GM23338 (cell line): ENCODE measurements around the gene HACE1. TPM values are rescaled to one million over a fixed set of nuclear protein-coding genes. Genes with fewer than 3 reads are reported as not detected.

Experiments used
- ATAC-seq: fragments of 200-7000 bp; cut with Tn5 transposase; 3 replicates; pipeline ENCODE4 v1.9.1; 2020
- DNase-seq: peaks from one replicate; pipeline ENCODE4 v3.0.0-alpha.2; 2015; ENCODE audit warnings: low spot score
- H2AFZ ChIP-seq: fragments of 200-600 bp; sonication (generic); 2 replicates; pipeline ENCODE4 v1.8.0; 2016; ENCODE audit warnings: antibody characterized with exemption, mild to moderate bottlenecking, moderate library complexity
- H3F3A ChIP-seq: fragments of 200-600 bp; sonication (generic); replicated peaks from 2 replicates; pipeline ENCODE4 v1.8.0; 2017; ENCODE audit warnings: antibody characterized with exemption, mixed run types, low read depth
- H3K27ac ChIP-seq: fragments of 200-600 bp; sonication (generic); 2 replicates; pipeline ENCODE4 v1.6.1; 2016; ENCODE audit warnings: low read depth
- H3K27me3 ChIP-seq: fragments of 200-600 bp; sonication (generic); 2 replicates; pipeline ENCODE4 v1.8.0; 2016; ENCODE audit warnings: mild to moderate bottlenecking, mixed run types, moderate library complexity; ENCODE audit not compliant: insufficient read depth
- H3K36me3 ChIP-seq: fragments of 200-600 bp; sonication (generic); 2 replicates; pipeline ENCODE4 v1.8.0; 2016; ENCODE audit warnings: mild to moderate bottlenecking; ENCODE audit not compliant: insufficient read depth
- H3K4me1 ChIP-seq: fragments of 200-600 bp; sonication (generic); 2 replicates; pipeline ENCODE4 v1.8.0; 2016; ENCODE audit warnings: mild to moderate bottlenecking, moderate library complexity; ENCODE audit not compliant: insufficient read depth
- H3K4me2 ChIP-seq: fragments of 200-600 bp; sonication (generic); 2 replicates; pipeline ENCODE4 v1.7.1; 2017; ENCODE audit warnings: mixed run types
- H3K4me3 ChIP-seq: fragments of 200-600 bp; sonication (generic); 2 replicates; pipeline ENCODE4 v1.6.1; 2016; ENCODE audit warnings: mixed run types
- H3K79me2 ChIP-seq: fragments of 200-600 bp; sonication (generic); replicated peaks from 2 replicates; pipeline ENCODE4 v1.8.0; 2017; ENCODE audit warnings: mild to moderate bottlenecking; ENCODE audit not compliant: insufficient read depth
- H3K9me2 ChIP-seq: fragments of 200-600 bp; sonication (generic); 2 replicates; pipeline ENCODE4 v1.8.0; 2017; ENCODE audit not compliant: insufficient read depth
- H4K20me1 ChIP-seq: fragments of 200-600 bp; sonication (generic); replicated peaks from 2 replicates; pipeline ENCODE4 v1.8.0; 2017; ENCODE audit warnings: mild to moderate bottlenecking; ENCODE audit not compliant: insufficient read depth
- H3K27ac Mint-ChIP-seq: 2 replicates; pipeline ENCODE4 v1.8.0; 2020; ENCODE audit warnings: inconsistent platforms, mild to moderate bottlenecking, moderate library complexity, mixed read lengths
- H3K27me3 Mint-ChIP-seq: 3 replicates; pipeline ENCODE4 v1.8.0; 2022; ENCODE audit warnings: low read depth, mild to moderate bottlenecking, moderate library complexity, mixed read lengths, inconsistent platforms; ENCODE audit not compliant: insufficient read depth, poor library complexity
- H3K36me3 Mint-ChIP-seq: 3 replicates; pipeline ENCODE4 v1.8.0; 2021; ENCODE audit warnings: low read depth, mild to moderate bottlenecking, inconsistent platforms, moderate library complexity, mixed read lengths
- H3K4me1 Mint-ChIP-seq: 3 replicates; pipeline ENCODE4 v1.8.0; 2020; ENCODE audit warnings: mild to moderate bottlenecking, inconsistent platforms, mixed read lengths
- H3K4me3 Mint-ChIP-seq: 3 replicates; pipeline ENCODE4 v1.8.0; 2021; ENCODE audit warnings: moderate library complexity, mild to moderate bottlenecking, inconsistent platforms, mixed read lengths
- H3K9me3 Mint-ChIP-seq: 3 replicates; pipeline ENCODE4 v1.8.0; 2020; ENCODE audit warnings: moderate library complexity, mild to moderate bottlenecking, inconsistent platforms, mixed read lengths
- CREB1 ChIP-seq: fragments of 250-450 bp; sonication (Bioruptor Pico); IDR thresholded peaks from 2 replicates; pipeline ENCODE4 v1.5.0; 2020; ENCODE audit warnings: low read depth, mild to moderate bottlenecking, moderate library complexity
- ETS1 ChIP-seq: IDR thresholded peaks from 2 replicates; pipeline ENCODE4 v1.6.1; 2016; ENCODE audit warnings: antibody characterized with exemption
- EZH2 ChIP-seq: fragments of 200-600 bp; sonication (generic); IDR thresholded peaks from one replicate; pipeline ENCODE4 v1.8.0; 2017; ENCODE audit warnings: antibody characterized with exemption, mild to moderate bottlenecking, low read depth; ENCODE audit not compliant: unreplicated experiment
- NANOG ChIP-seq: IDR thresholded peaks from 2 replicates; pipeline ENCODE4 v1.6.1; 2016; ENCODE audit warnings: antibody characterized with exemption, borderline replicate concordance
- POLR2AphosphoS5 ChIP-seq: IDR thresholded peaks from 2 replicates; pipeline ENCODE4 v1.6.1; 2016; ENCODE audit warnings: antibody characterized with exemption, low read depth
- REST ChIP-seq: IDR thresholded peaks from one replicate; pipeline ENCODE4 v1.6.1; 2018; ENCODE audit warnings: antibody characterized with exemption; ENCODE audit not compliant: unreplicated experiment
- ZNF114 ChIP-seq: fragments of 250-450 bp; sonication (Bioruptor Pico); IDR thresholded peaks from 2 replicates; pipeline ENCODE4 v1.5.0; 2020; ENCODE audit warnings: mild to moderate bottlenecking, moderate library complexity
- ZNF331 ChIP-seq: fragments of 250-450 bp; sonication (Bioruptor Pico); IDR thresholded peaks from 2 replicates; pipeline ENCODE4 v1.5.0; 2020; ENCODE audit warnings: low read depth, mild to moderate bottlenecking, moderate library complexity
- ZNF462 ChIP-seq: fragments of 250-450 bp; sonication (Bioruptor Pico); IDR thresholded peaks from 2 replicates; pipeline ENCODE4 v1.5.0; 2020; ENCODE audit warnings: mild to moderate bottlenecking, moderate library complexity
- polyA plus RNA-seq: library from polyadenylated mRNA; unstranded; fragments of >200 nt; fragmentation: Nextera tagmentation; extraction: Ambion mirVana; gene quantifications from 2 replicates; pipeline ENCODE4 v1.2.1, GENCODE V29; 2016
- total RNA-seq: library from RNA; depleted of rRNA; stranded (reverse); fragments of >200 nt; shearing (Covaris generic); gene quantifications from 2 replicates; pipeline ENCODE4 v1.2.3, GENCODE V29; 2014

Gene HACE1
- total and polyA plus RNA-seq, 2 experiments from 2014 or later = 8.6 to 28.7 TPM

- TF ChIP-seq REST = no peak
- TF ChIP-seq ZNF462 (CRISPR knock-in tag) = no peak
Measured at GRCh38 chr6:104686550-104687175, 173.1 kb downstream of the HACE1 start (continued).

- no peak for DNase-seq
- H3K79me2 ChIP-seq = no peaks in the 10 kb centered on the region
- no peak for ATAC-seq
- no peak overlapping the region for H3K4me2 ChIP-seq
- H3K4me1 Mint-ChIP-seq = peaks cover 16% of the 10 kb centered on the region
- no peak overlapping the region for H2AFZ ChIP-seq
- H3K4me3 Mint-ChIP-seq = no peak overlapping the region
- H3K4me3 ChIP-seq = no peak overlapping the region
- no peak overlapping the region for H3K27ac Mint-ChIP-seq
- no peaks in the 10 kb centered on the region; the same call in 1 of the 2 replicates for H3K4me1 ChIP-seq
- H3K9me3 Mint-ChIP-seq = no peaks in the 10 kb centered on the region
- H3K27me3 Mint-ChIP-seq = no peaks in the 10 kb centered on the region
- no peaks in the 10 kb centered on the region for H3K36me3 Mint-ChIP-seq
- no peak overlapping the region for H3K27ac ChIP-seq
- H4K20me1 ChIP-seq = no peaks in the 10 kb centered on the region
- H3K27me3 ChIP-seq = no peaks in the 10 kb centered on the region
- no peaks in the 10 kb centered on the region for H3K36me3 ChIP-seq
- no peaks in the 10 kb centered on the region for H3K9me2 ChIP-seq
- no peaks in the 10 kb centered on the region for H3F3A ChIP-seq
- TF ChIP-seq ZNF114 (CRISPR knock-in tag) = no peak
- no peak for TF ChIP-seq EZH2
- no peak for TF ChIP-seq CREB1
- TF ChIP-seq NANOG = no peak
- no peak for TF ChIP-seq POLR2AphosphoS5
- TF ChIP-seq REST = no peak
- TF ChIP-seq ETS1 = no peak
- TF ChIP-seq ZNF331 (CRISPR knock-in tag) = no peak
Measured at GRCh38 chr6:104685871-104686549, 173.7 kb downstream of the HACE1 start.
